Activated naive CD8-positive, alpha-beta T cell treated with anti-CD3 and anti-CD28 coated beads, Interleukin-2, amount 10 ng/mL, durations not matched to agents 7 days and 5 days (primary cell): ENCODE results near the gene SEPTIN1. TPM values are rescaled to one million over a fixed set of nuclear protein-coding genes. Genes with fewer than 3 reads are reported as not detected.

Experiments
- ATAC-seq: fragments of 150-1000 bp; cut with Tn5 transposase; one replicate; pipeline ENCODE4 v1.10.0; 2021; ENCODE audit warnings: low read depth, moderate library complexity
- POLR2A ChIA-PET: fragments of 350-600 bp; sonication (Branson Sonifier 250); formaldehyde crosslinking; loops from one replicate; lab custom pipeline; 2021; ENCODE audit warnings: antibody characterized with exemption; lab: Charles Lee
- DNase-seq: peaks from one replicate; pipeline ENCODE4 v3.0.0; 2021
- H3K27ac Mint-ChIP-seq: one replicate; pipeline ENCODE4 v1.8.0; 2022; ENCODE audit warnings: mild to moderate bottlenecking, mixed read lengths
- H3K27me3 Mint-ChIP-seq: one replicate; pipeline ENCODE4 v1.8.0; 2022; ENCODE audit warnings: mild to moderate bottlenecking, moderate library complexity, mixed read lengths
- H3K36me3 Mint-ChIP-seq: one replicate; pipeline ENCODE4 v1.8.0; 2021; ENCODE audit warnings: mild to moderate bottlenecking, mixed read lengths
- H3K4me1 Mint-ChIP-seq: one replicate; pipeline ENCODE4 v1.8.0; 2021; ENCODE audit warnings: mixed read lengths
- H3K4me3 Mint-ChIP-seq: one replicate; pipeline ENCODE4 v1.8.0; 2022; ENCODE audit warnings: mild to moderate bottlenecking, moderate library complexity, mixed read lengths
- H3K9me3 Mint-ChIP-seq: one replicate; pipeline ENCODE4 v1.8.0; 2021; ENCODE audit warnings: mixed read lengths
- total RNA-seq, 2 experiments: library from RNA; stranded (reverse); gene quantifications; one replicate each; pipeline ENCODE4 v1.2.3, GENCODE V29; 2021

Gene SEPTIN1
- total RNA-seq, 2 experiments from 2014 or later, result 293 to 318 TPM

GRCh38 chr16:30378236-30379157 is 3.9 kb downstream of the SEPTIN1 start:
- H3K36me3 Mint-ChIP-seq, result peaks cover 22% of the 10 kb centered on the region
- peak; percentile 80 for ATAC-seq
- H3K4me3 Mint-ChIP-seq, result peak overlapping the region; percentile 93
- H3K27me3 Mint-ChIP-seq, result no peaks in the 10 kb centered on the region
- POLR2A ChIA-PET, result interaction anchor here (0.6 to 8.3 kb wide), 9 partner anchors 9 to 302 kb away, joined by 3 to 74 read pairs (median 5); partner anchors contain the start of genes PPP4C, ZNF48 and ZNF771
- peaks cover 33% of the 10 kb centered on the region for H3K4me1 Mint-ChIP-seq
- H3K27ac Mint-ChIP-seq, result peak overlapping the region; percentile 98
- H3K9me3 Mint-ChIP-seq, result no peaks in the 10 kb centered on the region
- DNase-seq, result peak; percentile 99

GRCh38 chr16:30377812-30378235 is 4.5 kb downstream of the SEPTIN1 start:
- Mint-ChIP-seq H3K36me3 (peaks cover 22% of the 10 kb centered on the region), H3K27ac (peak overlapping the region; percentile 98), H3K4me1 (peaks cover 31% of the 10 kb centered on the region), H3K27me3 (no peaks in the 10 kb centered on the region), H3K9me3 (no peaks in the 10 kb centered on the region), H3K4me3 (peak overlapping the region; percentile 93)
- ATAC-seq, result peak; percentile 24
- POLR2A ChIA-PET, result interaction anchor here (0.6 to 8.3 kb wide), 9 partner anchors 9 to 302 kb away, joined by 3 to 74 read pairs (median 5); partner anchors contain the start of genes PPP4C, ZNF48 and ZNF771
- peak; percentile 83 for DNase-seq

DNA sequence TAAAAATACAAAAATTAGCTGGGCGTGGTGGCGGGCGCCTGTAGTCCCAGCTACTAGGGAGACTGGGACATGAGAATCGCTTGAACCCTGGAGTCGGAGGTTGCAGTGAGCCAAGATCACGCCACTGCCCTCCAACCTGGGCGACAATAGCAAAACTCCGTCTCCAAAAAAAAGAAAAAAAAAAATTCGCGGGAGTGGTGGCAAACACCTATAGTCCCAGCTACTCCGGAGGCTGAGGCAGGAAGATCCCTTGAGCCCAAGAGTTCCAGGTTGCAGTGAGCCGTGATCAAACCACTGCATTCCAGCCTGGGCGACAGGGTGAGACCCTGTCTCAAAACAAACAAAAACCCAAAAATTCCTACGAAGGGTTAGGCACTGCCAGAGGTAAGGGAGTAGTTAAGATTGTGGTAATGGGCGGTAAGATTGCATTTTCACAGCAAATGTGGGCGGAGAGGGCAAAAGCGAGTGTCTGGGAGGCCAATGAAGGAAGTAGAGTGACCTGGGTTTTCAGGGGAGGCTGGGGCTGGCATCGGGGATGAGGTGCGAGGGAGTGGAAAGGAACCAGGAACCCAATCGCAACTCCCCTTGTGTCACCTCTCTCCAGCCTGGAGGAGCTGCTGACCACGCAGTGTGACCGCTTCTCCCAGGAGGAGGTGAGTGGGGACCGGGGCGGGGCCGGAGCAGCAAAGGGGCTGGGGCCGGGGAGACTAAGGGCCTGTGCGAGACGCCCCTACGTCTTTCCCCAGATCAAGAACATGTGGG is 5.1 kb downstream of the SEPTIN1 start:
- peak overlapping the region; percentile 98 for H3K27ac Mint-ChIP-seq
- H3K9me3 Mint-ChIP-seq, result no peaks in the 10 kb centered on the region
- no peak for ATAC-seq
- H3K4me1 Mint-ChIP-seq, result peaks cover 29% of the 10 kb centered on the region
- DNase-seq, result no peak
- peaks cover 22% of the 10 kb centered on the region for H3K36me3 Mint-ChIP-seq
- H3K27me3 Mint-ChIP-seq, result no peaks in the 10 kb centered on the region
- POLR2A ChIA-PET, result interaction anchor here (0.6 to 8.3 kb wide), 7 partner anchors 8 to 191 kb away, joined by 3 to 74 read pairs (median 5); partner anchors contain the start of genes ZNF48 and ZNF771
- peak overlapping the region; percentile 93 for H3K4me3 Mint-ChIP-seq

- Mint-ChIP-seq H3K9me3 (no peaks in the 10 kb centered on the region), H3K4me3 (no peak overlapping the region), H3K27me3 (no peaks in the 10 kb centered on the region), H3K4me1 (peaks cover 32% of the 10 kb centered on the region), H3K36me3 (peaks cover 22% of the 10 kb centered on the region), H3K27ac (peak overlapping the region; percentile 98)
- POLR2A ChIA-PET, result interaction anchor here (2.1 kb wide), 1 partner anchor 30 kb away, joined by 13 read pairs; the partner anchor contains the start of gene ZNF771
- ATAC-seq (no peak), DNase-seq (no peak)
Measured at GRCh38 chr16:30376461-30376902, 5.9 kb downstream of the SEPTIN1 start.

DNA sequence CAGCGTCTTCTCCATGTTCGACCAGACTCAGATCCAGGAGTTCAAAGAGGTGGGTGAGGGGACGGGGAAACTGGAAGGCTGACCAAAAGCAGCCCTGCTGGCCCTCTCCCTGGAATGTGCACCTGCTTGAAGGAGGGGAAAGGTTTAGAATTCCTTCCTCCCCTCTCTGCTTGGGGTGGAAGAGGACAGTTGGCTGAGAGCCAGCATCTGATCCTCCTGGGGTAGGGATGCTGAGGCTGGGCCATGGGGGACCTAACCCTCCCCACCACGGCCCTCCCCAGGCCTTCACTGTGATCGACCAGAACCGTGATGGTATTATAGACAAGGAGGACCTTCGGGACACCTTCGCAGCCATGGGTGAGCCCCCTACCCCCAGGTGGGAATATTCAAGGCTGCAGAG is 6.5 kb downstream of the SEPTIN1 start:
- peak overlapping the region; percentile 74 for H3K27ac Mint-ChIP-seq

DNA sequence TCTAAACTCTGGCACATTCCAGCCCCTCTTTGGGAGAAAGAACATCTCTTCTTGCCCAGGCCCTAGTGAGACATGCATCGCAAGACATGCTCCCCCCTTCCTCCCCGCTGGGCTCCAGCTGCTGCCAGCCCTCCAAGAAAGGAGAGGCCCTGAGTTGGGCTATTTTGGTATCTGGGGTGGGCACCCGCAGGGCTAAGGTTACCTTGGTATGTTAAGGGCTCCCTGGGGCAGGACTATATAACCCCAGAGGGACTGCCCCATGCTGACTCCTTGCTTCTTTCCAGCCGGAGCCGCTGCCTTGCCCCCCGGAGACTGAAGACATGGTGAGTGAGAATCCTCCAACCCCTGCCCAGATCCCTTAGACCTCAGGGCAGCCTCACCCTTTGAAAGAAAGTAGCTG is 7.8 kb downstream of the SEPTIN1 start, which contains the start of gene MYL11:
MYL11 (plus strand) TSS at position 265 of the 400 bp plus-strand sequence; CDS start at position 321, 56 bp downstream.
- no peak within 1 kb of the TSS for H3K4me3 Mint-ChIP-seq
- H3K27ac Mint-ChIP-seq, result peak within 1 kb of the TSS; percentile 74
- ATAC-seq (no peak), DNase-seq (no peak)
- peaks cover 9% of the 10 kb centered on the region for H3K36me3 Mint-ChIP-seq
- H3K27me3 Mint-ChIP-seq, result no peaks in the 10 kb centered on the region
- peaks cover 21% of the 10 kb centered on the region for H3K4me1 Mint-ChIP-seq
- POLR2A ChIA-PET, result interaction anchor here (1.4 kb wide), 1 partner anchor 9 kb away, joined by 3 read pairs; no protein-coding TSS in a partner anchor
- no peaks in the 10 kb centered on the region for H3K9me3 Mint-ChIP-seq

More for the DNA sequence above, 6.5 kb downstream of the SEPTIN1 start:
- H3K9me3 Mint-ChIP-seq, result no peaks in the 10 kb centered on the region
- DNase-seq, result no peak
- H3K36me3 Mint-ChIP-seq, result peaks cover 18% of the 10 kb centered on the region
- H3K27me3 Mint-ChIP-seq, result no peaks in the 10 kb centered on the region
- H3K4me3 Mint-ChIP-seq, result no peak overlapping the region
- H3K4me1 Mint-ChIP-seq, result peaks cover 31% of the 10 kb centered on the region
- POLR2A ChIA-PET, result no interaction called here
- ATAC-seq, result no peak

DNA sequence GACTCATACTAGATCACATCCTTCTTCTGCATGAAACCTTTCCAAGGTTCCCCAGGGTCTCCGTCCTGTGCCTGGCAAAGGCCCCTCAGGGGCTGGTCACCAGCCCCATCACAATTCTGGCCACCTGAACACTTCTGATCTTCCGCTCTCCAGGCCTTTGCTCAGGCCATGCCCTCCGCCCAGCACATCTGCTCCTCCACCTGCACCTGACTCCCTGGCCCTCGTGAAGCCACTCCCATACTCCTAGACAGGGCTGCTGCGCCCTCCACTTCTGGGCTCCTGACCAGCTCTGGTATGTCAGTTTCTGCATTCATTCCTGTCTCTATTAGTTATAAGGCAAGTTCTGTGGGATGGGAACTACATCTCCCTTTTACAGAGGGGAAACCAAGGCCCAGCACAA is 9.6 kb downstream of the SEPTIN1 start:
- ATAC-seq (no peak), DNase-seq (no peak)
- H3K4me1 Mint-ChIP-seq, result peaks cover 28% of the 10 kb centered on the region
- peaks cover 7% of the 10 kb centered on the region for H3K36me3 Mint-ChIP-seq
- no peaks in the 10 kb centered on the region for H3K9me3 Mint-ChIP-seq
- H3K4me3 Mint-ChIP-seq, result no peak overlapping the region
- POLR2A ChIA-PET, result interaction anchor here (2.9 to 4.1 kb wide), 2 partner anchors 9 to 187 kb away, joined by 11 to 71 read pairs; partner anchors contain the start of gene SEPTIN1
- H3K27me3 Mint-ChIP-seq, result no peaks in the 10 kb centered on the region
- peak overlapping the region; percentile 71 for H3K27ac Mint-ChIP-seq

DNA sequence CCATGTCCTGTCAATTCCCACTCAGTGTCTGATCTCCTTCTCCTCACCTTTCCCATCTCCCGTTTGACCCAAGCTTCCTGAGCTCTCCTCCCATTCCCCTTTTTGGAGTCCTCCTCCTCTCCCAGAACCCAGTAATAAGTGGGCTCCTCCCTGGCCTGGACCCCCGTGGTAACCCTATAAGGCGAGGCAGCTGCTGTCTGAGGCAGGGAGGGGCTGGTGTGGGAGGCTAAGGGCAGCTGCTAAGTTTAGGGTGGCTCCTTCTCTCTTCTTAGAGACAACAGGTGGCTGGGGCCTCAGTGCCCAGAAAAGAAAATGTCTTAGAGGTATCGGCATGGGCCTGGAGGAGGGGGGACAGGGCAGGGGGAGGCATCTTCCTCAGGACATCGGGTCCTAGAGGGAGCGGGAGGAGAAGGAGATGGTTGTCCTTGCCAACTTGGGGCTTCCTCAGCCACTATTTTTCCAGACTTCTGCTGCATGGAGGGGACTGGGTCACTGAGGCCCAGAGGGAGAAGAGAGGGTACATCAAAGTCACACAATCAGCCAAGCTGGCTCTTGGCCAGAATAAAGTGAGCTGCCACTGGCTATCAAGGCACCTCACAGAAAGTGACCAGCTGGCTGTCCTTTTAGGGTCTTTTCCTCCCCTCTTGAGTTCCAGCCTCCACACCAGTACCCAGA is 10.2 kb downstream of the SEPTIN1 start:
- Mint-ChIP-seq H3K27ac (peak overlapping the region; percentile 99), H3K27me3 (no peaks in the 10 kb centered on the region), H3K9me3 (no peaks in the 10 kb centered on the region), H3K4me1 (peaks cover 31% of the 10 kb centered on the region), H3K36me3 (peaks cover 10% of the 10 kb centered on the region), H3K4me3 (peak overlapping the region; percentile 96)
- POLR2A ChIA-PET, result interaction anchor here (0.8 to 4.1 kb wide), 5 partner anchors 10 to 200 kb away, joined by 3 to 71 read pairs (median 11); partner anchors contain the start of genes SEPTIN1, ZNF48 and ZNF688
- no peak for ATAC-seq
- DNase-seq, result no peak

- Mint-ChIP-seq H3K27ac (peak overlapping the region; percentile 99), H3K27me3 (no peaks in the 10 kb centered on the region), H3K4me1 (peaks cover 37% of the 10 kb centered on the region), H3K9me3 (no peaks in the 10 kb centered on the region), H3K4me3 (peak overlapping the region; percentile 96), H3K36me3 (peaks cover 17% of the 10 kb centered on the region)
- POLR2A ChIA-PET, result interaction anchor here (0.8 to 4.1 kb wide), 15 partner anchors 10 to 306 kb away, joined by 3 to 71 read pairs (median 5); partner anchors contain the start of genes ALDOA, CD2BP2, CORO1A and SEPTIN1
- ATAC-seq (no peak), DNase-seq (no peak)
Measured at GRCh38 chr16:30371248-30371816, 11.0 kb downstream of the SEPTIN1 start.

- peak within 1 kb of the TSS; percentile 99 for H3K27ac Mint-ChIP-seq
- POLR2A ChIA-PET, result interaction anchor here (0.5 to 4.1 kb wide), 20 partner anchors 9 to 752 kb away, joined by 3 to 71 read pairs (median 5); partner anchors contain the start of genes ALDOA, CD2BP2, CORO1A and SEPTIN1
- peak; percentile 96 for DNase-seq
- H3K4me1 Mint-ChIP-seq, result peaks cover 40% of the 10 kb centered on the region
- peak; percentile 83 for ATAC-seq
- peaks cover 19% of the 10 kb centered on the region for H3K36me3 Mint-ChIP-seq
- H3K9me3 Mint-ChIP-seq, result no peaks in the 10 kb centered on the region
- H3K4me3 Mint-ChIP-seq, result peak within 1 kb of the TSS; percentile 96
- H3K27me3 Mint-ChIP-seq, result no peaks in the 10 kb centered on the region
Measured at GRCh38 chr16:30370456-30371247, 11.7 kb downstream of the SEPTIN1 start, which contains the start of gene TBC1D10B. Gene TBC1D10B (minus strand): TSS chr16:30370494. CDS start chr16:30370183, 311 bp downstream.

GRCh38 chr16:30369938-30370455 is 12.4 kb downstream of the SEPTIN1 start:
- Mint-ChIP-seq H3K4me1 (peaks cover 42% of the 10 kb centered on the region), H3K9me3 (no peaks in the 10 kb centered on the region), H3K36me3 (peaks cover 19% of the 10 kb centered on the region), H3K27me3 (no peaks in the 10 kb centered on the region), H3K4me3 (peak overlapping the region; percentile 96), H3K27ac (peak overlapping the region; percentile 99)
- POLR2A ChIA-PET, result interaction anchor here (0.8 to 4.1 kb wide), 11 partner anchors 11 to 187 kb away, joined by 3 to 71 read pairs (median 6); partner anchors contain the start of genes CD2BP2, CORO1A, SEPTIN1 and ZNF48
- peak; percentile 0 for ATAC-seq
- DNase-seq, result no peak
